Hematopoietic multipotent progenitor cell treated with erythropoietin and hydrocortisone succinate and interleukin-3 and kit ligand, for 17 days (in vitro differentiated cells): ENCODE results near the gene FAM98C.
"Not testable (repeated sequence)": the region's sequence is repeated elsewhere in the genome, so short reads cannot be mapped to it uniquely, and the experiment has no call there.

Experiments used
- DNase-seq: peaks from one replicate; pipeline ENCODE4 v3.0.0-alpha.2; 2015; ENCODE audit warnings: low spot score

The FAM98C gene

DNA sequence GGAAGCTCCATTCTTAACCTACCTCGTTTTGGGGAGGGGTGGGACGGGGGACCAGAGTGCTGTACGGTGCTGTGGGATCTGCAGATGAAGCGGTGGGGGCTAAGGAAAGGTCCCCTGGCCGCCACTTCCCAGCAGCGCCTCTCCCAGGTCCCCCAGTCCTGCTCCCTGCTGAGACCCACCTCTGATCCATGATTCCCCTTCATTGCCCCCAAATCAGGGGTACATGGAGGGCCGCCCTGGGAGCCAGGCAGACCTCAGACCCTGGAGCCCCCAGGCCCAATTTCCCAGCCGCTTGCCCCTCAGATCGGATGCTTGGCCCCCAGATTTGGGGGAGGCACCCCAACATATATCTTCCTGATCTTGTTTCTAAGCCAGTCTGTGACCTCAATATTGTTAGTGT lies 3.8 kb upstream of the FAM98C start:
- DNase-seq, result no peak

DNA sequence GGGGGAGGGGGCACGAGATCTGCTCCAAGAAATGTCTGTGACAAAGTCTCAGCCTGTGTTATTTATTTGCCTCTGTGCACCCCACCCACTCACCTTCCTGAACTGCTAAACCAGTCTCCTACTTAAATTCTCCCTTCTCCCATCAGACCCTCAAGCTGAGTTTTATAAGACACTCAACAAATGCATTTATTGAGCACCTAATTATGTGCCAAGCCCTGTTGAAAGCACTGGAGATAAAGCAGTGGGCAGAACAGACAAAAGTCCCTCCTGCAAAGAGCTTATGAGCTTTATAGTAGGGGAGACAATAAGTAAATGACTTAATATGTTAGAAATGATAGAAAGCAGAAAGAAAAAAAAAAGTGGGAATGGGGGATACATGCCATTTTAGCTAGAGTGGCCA lies 3.4 kb upstream of the FAM98C start:
- no peak for DNase-seq

DNA sequence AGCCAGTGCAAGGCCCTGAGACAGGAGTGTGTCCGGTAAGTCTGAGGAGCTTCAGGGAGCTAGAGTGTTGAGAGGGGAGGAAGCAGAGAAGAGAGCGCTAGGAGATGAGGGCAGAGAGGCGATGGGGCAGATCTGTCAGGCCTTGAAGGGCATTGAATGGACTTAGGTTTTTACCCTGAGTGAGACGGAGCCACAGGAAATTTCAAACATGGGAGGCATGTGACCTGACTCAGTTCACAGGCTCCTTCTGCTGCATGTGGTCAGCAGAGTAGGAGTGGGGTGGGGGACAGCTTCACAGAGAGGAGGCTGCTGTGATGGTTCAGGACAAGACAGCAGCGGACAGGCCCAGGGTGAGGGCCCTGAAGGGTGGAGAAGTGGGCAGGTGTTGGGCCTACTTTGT lies 2.5 kb upstream of the FAM98C start:
- no peak for DNase-seq

DNA sequence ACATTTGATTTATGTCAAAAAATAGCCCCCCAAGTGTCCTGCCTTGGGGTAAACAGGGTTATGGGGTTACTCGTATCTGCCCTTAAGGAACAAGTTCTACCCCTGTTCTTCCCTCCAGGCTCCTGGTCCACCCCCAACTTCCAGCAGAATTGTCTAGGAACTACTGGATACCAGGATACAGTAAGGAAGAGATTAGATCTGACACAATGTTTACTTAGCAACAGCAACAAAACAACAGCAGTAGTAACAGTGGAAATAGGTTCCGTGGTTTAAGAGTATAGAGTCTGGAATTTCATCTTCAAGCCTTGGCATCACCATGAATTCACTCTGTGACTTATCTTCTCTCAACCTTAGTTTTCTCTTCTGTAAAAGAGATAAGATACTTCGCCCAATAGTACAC lies 1.7 kb upstream of the FAM98C start:
- DNase-seq, result no peak

DNA sequence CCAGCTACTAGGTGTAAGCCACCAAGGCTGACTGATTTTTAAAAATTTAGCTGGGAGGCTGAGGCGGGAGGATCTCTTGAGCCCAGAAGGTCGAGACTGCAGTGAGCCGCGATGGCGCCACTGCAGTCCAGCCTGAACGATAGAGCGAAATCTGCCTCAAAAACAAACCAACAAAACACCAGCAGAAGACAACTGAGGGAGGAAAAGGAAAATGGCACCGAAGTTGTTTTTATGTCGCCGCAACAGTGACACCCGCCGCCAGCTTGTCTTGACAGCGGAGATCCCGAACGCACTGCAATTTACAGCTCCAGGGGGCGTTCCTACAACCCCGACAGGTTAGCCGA lies 298 bp upstream of the FAM98C start:
- no peak for DNase-seq

DNA sequence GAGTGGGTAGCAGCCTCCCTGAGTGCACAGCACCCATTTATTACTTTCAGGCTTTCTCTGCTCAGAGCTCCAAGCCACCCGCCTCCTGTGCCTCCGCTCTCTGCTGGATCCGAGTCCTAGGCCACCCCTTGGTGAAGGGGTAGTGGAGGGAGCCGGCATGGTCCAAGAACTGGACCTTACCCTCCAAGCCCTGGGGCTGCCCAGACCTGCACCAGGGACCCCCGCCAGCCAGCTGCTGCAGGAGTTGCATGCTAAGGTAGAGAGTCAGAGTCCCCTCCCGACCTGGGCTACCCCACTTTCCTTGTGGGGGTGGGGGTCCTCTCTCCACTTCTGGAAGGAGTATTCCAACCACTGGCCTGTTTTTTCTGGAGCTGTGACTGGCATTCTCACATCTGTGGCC lies 2.0 kb downstream of the FAM98C start:
- no peak for DNase-seq

DNA sequence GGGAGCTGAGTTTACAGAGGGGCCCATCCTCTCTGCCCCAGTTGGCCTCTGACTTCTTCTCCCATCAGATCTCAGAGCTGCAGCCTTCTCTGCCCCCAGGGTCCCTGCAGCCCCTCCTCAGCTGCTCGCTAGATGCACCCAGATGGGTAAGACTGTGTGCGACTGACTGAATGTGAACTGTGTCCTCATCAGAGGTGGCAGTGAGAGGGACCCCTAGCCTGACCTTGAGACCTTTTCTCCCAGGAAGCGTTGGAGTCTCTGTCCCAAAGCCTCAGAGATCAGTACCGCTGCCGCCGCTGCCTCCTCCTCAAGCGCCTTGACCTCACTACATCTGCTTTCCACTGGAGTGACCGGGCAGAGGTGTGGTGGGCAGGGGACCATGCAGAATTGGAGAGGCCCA lies 2.4 kb downstream of the FAM98C start:
- no peak for DNase-seq

DNA sequence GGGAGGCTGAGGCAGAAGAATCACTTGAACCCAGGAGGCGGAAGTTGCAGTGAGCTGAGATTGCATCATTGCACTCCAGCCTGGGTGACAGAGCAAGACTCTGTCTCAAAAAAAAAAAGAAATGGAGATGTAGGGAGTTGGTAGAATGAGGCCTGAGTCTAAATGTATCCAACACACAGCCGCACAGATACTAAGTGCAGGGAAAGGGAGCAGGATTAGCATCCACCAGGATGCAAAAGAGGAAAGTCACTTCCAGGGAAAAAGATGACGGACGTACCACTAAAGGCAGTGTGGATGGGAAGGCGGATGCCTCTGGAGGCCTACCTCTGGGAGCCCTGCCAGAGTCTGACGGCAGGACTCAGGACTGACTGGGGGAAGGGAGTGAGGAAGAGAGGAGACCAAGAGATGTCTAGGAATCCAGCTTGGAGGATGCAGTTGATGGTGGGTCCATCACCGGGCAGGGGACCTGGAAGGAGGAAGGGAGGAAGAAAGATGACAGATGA lies 6.8 kb downstream of the FAM98C start:
- no peak for DNase-seq

DNA sequence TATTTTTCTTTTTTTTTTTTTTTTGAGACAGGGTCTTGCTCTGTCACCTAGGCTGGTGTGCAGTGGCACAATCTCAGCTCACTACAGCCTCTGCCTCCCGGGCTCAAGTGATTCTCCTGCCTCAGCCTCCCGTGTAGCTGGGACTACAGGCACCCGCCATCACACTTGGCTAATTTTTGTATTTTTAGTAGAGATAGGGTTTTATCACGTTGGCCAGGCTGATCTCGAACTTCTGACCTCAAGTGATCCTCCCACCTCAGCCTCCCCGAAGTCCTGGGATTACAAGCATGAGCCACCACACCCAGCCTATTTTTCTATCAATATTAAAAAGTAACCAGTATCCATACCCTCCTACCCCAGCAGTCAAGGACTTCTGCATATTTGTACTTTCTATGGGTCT lies 7.5 kb downstream of the FAM98C start:
- DNase-seq, result not testable (repeated sequence)

DNA sequence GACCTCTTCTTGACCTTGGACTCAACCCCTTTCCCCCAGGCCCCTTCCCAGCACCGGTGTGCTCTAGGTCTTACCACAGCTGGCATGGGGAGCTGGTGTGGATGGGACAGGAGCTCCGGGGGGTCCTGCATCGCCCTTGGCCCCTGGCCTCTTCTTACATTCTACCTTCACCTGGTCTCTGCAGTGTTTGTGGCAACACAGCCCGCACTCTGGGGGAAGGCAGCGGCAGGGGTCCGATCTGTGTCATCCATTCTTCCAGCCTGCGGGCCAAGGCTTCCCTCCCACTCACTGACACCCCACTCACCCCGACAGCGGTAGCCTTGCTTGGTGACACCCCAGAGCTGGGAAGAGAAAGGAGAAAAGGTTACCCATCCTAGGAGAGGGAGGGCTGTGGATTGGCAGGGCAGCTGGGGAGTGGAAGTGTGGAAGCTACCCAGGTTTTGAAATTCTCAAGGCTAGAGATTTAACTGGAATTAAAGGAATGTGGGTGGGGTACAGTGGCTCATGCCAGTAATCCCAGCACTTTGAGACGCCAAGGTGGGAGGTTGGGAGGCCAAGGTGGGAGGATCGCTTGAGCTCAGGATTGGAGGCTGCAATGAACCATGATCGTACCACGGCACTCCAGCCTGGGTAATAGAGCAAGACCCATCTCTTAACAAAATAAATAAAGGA lies 8.3 kb downstream of the FAM98C start:
- no peak for DNase-seq

DNA sequence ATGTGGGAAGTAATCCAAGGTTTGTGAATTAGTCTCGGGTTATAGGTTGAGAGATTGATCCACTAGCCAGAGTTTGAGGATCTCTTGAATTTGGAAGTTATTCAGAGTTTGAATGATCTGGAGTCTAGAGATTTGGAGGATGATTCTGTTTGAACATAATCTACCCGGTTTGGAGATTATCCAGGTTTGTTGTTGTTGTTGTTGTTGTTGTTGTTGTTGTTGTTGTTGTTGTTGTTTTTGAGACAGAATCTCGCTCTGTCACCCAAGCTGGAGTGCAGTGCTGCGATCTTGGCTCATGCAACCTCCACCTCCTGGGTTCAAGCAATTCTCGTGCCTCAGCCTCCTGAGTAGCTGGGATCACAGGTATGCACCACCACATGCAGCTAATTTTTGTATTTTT lies 9.0 kb downstream of the FAM98C start:
- DNase-seq, result not testable (repeated sequence)

DNA sequence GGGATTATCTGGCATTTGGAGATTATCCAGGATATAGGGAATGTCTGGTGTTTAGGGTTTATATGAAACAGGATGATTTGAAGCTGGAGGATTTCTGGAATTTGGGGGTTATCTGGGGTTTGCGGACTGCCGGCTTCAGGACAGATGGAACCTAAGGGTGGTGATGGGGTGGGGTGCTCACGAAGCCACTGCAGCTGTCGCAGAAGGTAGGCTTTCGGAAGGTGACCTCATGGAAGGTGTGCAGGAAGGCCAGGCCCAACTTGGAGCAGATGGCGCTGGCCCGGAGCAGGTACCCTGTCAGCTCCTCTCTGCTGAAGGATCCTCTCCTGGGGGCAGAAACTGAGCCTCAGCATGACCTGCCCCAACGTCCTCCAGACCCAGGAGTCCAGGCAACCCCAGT lies 9.6 kb downstream of the FAM98C start:
- no peak for DNase-seq

DNA sequence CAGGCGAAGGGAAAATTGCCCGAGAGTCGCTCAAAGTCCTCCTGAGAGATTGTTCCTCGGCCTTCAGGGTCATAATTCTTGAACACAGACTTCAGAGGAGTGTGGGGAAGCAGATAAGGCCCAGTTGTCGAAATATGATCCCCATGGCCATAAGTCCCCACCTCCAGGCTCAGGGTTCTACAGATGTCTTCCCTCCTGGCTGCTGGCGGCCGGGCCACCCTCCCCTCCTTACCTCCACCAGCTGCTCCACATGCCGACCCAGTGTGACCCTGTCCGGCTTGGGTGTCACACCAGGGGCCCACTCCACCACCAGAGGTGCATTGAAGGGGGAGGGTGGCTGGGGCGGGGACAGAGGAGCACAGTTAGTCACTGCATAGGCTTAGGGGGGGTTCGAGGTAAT lies 10.1 kb downstream of the FAM98C start:
- DNase-seq, result no peak

DNA sequence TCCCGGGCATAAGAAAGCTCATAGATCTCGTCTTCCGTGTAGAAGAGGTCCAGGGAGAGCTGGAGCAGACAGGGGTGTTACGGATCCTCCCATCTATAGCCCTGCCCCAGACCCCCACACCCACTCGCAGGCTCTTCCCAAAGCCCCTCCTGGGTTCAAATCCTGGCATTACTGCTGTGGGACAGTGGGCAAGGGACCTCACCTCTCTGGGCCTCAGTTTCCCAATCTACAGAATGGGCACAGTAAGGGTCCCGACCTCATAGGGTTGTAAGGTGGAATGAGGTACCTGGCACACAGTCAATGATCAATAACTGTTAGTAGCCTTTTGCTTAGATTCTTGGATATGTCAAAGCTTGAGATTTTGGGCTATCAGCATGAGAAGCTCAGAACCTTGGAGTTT lies 10.5 kb downstream of the FAM98C start:
- no peak for DNase-seq

DNA sequence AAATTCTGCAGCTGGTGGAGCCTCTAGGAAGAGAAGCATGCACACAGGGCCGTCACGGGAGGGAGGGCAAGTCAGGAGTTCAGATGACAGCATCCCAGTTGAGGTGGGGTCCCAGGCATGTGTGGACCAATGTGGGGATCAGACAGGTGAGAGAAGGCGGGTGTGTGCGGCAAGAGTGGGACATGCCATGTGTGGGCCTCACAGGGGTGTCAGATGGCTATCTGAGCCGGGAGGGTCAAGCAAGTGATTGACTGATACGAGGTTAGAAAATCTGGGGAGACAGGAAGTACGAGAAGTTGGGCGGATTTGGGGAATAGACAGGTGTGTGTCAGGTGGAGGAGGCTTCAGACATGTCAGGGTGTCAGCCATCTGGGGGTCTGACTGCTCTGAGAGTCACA lies 14.3 kb downstream of the FAM98C start:
- no peak for DNase-seq

DNA sequence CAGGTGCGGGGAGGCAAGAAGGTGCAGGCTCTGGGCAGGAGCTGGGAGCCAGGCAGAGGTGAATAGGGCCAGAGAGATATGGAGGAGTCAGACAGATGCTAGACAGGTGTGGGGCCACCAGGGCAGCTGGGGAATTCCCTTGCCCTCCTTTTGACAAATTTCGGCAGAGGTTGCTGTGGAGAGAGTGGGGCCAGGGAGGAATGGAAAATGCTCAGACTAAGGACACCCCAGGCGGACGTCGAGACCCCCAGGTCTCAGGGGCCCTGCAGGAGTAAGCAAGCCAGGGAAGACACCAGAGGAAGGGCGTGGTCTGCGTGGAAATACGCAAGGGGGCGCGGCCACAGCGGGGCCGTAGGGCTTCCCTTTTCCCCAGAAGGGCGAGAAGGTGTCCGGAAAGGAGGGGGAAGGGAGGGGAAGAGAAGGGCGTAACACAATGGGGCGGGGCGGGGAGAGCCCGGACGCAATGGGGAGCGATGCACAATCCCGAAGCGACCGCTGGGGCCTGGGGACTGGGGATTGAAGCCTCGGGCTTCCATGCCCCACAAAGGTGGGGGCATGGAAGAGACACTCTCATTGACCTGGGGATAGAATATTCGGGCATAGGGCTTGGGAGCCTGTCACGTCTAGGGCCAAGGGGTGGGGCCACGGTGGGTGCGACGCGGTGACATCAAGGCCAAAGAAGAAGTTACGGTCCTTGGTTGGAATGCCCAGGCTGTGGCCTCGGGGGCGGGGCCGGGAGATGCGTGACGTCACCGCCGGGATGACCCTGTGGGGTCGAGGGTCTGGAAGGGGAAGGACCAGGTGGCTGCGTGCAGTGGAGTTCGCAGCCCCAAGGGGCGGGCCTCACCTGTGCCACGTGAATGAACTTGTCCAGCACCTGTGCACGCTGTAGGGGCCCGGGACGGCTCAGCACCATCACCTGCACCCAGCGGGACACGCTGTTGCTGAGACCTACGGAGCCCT lies 14.9 kb downstream of the FAM98C start:
- DNase-seq, result no peak

DNA sequence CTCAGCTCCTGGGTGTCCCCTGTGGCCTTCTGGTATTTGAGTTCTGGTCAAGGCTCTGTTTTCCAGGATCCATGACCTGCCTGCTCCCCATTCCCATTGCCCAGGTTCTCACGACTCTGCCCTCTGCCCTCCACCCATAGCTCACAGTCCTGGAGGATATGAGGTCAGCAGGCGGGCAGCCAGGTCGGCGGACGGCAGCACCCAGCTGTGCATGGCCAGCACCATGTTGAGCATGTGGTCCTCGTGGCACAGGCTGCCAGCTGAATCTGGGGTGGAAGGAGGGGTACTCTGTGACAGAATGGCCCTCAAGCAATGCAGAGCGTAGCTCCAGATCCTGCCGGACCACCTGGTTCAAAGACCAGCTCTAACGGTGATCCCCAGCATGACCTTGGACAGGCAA lies 18.0 kb downstream of the FAM98C start:
- no peak for DNase-seq

DNA sequence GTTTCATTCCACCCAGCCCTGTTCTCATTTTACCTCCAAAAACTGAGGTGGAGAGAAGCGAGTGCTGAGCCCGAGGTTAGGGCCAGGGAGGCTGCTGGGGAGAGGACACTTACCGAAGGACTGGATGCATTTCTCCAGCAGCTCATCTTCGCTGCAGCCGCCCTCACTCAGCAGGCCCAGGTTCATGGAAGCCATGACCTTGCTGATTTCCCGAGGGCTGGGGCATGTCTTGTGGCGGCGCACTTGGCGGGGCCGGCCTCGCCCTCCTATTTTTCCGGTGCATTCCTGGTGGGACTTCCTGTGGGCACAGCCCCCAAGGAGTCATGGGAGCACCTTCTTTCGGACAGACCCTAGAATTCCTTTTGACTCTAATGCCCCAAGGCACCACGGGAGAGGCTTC lies 19.0 kb downstream of the FAM98C start:
- DNase-seq, result no peak

DNA sequence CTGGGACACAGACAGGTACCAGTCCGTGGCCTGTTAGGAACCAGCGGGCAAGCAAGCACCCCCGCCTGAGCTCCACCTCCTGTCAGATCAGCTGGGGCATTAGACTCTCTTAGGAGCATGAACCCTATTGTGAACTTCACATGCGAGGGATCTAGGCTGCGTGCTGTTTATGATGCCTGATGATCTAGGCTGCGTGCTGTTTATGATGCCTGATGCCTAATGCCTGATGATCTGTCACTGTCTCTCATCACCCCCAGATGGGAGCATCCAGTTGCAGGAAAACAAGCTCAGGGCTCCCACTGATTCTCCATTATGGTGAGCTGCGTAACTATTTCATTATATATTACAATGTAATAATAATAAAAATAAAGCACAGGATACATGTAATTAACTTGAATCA lies 19.5 kb downstream of the FAM98C start:
- no peak for DNase-seq

DNA sequence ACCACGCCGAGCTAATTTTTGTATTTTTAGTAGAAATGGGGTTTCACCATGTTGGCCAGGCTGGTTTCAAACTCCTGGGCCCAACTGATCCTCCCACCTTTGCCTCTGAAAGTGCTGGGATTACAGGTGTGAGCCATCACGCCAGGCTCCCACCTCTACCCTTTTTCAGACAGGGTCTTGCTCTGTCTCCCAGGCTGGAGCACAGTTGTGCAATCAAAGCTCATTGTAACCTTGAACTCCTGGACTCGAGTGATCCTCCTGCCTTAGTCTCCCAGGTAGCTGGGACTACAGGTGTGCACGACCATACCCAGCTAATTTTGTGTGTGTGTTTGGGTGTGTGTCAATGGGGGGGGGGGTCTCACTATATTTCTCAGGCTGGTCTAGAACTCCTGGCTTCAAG lies 21.4 kb downstream of the FAM98C start:
- no peak for DNase-seq

DNA sequence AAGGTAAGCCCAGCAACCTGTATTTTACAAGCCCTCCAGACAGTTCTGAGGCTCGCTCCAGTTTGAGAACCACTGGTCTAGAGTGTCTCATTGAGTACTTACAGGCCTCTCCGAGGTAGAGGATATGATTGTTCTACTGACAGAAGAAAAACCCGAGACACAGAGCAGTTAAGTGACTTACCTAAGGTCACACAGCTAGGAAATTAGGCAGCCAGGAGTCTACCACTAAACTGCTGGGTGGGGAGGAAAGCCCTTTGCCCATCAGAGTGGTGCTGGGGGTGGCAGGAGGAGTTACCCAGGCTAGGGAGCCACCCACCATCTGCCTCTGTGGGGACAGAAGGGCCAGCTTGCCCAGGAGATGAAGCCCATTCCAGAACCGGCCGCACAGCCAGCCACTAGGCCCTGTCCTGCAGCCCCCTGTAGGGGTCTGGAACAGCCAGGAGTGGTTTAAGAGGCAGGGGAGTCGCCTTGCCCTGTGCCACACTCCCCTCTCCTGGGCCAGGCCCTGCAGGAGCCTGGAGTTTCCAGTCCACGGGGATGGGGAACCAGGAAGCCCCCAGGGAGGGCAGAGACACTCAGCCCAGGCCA lies 22.4 kb downstream of the FAM98C start:
- no peak for DNase-seq

DNA sequence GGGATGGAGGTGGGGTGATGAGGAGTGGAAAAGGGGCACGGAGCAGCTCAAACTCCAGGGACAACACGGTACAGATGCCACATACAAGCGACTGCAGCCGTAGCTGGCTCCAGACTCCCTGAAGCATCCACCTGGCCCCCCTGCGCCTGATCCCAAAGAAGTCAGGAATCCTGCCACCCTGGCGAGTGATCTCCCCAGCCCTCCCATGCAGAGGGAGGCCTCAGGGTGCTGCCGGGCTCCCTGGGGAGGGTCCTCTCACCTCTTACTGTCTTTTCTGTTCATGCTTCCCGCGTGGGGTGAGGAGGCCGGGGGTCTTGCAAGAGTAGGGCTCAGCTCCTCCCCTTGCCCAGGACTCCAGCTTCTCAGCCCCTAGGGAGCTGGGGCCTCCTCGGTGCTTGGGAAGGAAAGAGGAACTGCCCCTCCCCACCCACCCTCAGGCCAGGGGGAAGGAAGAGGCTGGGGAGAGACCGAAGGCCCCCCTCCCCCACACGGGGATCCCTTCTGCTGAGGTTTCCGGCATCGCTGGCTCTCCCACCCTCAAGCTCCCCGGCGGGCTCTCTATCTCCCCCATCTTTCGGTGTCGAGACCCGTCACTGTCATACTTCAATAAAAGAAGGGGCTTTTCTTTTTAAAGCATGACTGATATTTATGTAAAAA lies 23.0 kb downstream of the FAM98C start, which contains the start of gene RASGRP4:
Gene RASGRP4 (minus strand): TSS at position 410 of the 657 bp plus-strand sequence. CDS start 128 bp downstream, at position 282.
- no peak for DNase-seq
